Measurements from ENCODE around the gene DIAPH3.
"Not testable (repeated sequence)": the region's sequence is repeated elsewhere in the genome, so short reads cannot be mapped to it uniquely, and the experiment has no call there.

DIAPH3 gene, protein sequence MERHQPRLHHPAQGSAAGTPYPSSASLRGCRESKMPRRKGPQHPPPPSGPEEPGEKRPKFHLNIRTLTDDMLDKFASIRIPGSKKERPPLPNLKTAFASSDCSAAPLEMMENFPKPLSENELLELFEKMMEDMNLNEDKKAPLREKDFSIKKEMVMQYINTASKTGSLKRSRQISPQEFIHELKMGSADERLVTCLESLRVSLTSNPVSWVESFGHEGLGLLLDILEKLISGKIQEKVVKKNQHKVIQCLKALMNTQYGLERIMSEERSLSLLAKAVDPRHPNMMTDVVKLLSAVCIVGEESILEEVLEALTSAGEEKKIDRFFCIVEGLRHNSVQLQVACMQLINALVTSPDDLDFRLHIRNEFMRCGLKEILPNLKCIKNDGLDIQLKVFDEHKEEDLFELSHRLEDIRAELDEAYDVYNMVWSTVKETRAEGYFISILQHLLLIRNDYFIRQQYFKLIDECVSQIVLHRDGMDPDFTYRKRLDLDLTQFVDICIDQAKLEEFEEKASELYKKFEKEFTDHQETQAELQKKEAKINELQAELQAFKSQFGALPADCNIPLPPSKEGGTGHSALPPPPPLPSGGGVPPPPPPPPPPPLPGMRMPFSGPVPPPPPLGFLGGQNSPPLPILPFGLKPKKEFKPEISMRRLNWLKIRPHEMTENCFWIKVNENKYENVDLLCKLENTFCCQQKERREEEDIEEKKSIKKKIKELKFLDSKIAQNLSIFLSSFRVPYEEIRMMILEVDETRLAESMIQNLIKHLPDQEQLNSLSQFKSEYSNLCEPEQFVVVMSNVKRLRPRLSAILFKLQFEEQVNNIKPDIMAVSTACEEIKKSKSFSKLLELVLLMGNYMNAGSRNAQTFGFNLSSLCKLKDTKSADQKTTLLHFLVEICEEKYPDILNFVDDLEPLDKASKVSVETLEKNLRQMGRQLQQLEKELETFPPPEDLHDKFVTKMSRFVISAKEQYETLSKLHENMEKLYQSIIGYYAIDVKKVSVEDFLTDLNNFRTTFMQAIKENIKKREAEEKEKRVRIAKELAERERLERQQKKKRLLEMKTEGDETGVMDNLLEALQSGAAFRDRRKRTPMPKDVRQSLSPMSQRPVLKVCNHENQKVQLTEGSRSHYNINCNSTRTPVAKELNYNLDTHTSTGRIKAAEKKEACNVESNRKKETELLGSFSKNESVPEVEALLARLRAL

DNA sequence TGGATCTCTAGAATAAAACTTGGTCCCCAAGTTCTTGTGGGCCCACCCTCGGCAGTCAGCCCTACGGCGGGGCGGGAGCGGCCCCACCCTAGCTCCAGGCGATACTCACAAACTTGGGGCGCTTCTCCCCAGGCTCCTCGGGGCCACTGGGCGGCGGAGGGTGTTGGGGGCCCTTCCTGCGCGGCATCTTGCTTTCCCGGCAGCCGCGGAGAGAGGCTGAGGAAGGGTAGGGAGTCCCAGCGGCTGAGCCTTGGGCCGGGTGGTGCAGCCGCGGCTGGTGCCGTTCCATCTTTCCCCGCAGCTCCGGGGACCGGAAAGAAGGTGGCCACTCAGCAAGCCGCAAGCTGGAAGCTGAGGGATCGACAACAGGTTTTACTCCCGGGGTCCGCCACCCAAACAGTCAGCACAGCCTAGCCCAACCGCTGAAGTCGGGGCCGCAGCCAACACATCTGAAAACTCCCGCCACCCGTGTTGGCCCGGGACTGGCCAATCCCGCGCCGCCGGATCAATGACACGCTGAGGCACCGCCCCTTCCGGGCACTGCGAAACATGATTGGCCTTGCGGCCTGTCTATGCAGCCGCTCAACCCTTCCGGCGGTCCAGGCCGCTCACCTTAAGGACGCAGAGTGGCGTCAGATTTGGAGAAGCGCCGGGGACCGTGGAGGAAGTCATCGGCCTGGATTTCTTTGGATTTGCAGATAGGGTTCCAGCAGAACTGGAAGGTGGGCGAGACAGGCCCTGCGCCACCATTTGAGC, at the start of gene DIAPH3:
TSS of gene DIAPH3 (minus strand) at position 451 of the 756 bp plus-strand sequence. CDS start at position 289, 162 bp downstream.
- DNase-seq (ENCODE audit: low spot score), result peak; percentile 98

DNA sequence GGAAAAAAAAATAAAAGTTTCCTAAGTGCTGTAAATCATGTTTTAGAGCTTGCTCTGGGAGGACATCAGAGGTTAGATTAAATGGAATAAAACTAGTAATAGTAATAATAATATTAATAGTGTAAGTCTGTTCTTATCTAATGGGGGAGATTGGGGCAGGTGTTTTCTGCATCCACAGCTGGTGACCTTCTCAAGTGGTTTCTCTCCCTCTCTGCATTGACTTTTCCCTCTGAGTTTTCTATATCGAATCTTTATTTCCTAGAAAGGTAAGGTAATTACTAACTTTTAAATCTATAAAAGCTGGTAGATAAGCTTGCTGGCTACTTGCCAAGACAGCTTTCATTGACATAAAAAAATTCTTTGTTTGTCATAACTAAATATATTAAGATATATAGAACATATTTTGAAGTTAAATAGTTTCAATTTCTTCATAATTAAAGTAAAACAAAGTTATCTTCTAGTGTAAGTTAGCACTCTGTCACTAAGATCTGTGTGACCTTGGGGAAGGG, 49.6 kb upstream of the DIAPH3 start:
- no peak for DNase-seq (ENCODE audit: low spot score)

GRCh38 chr13:60211548-60211947, 47.8 kb upstream of the DIAPH3 start:
- DNase-seq (ENCODE audit: low spot score), result no peak

GRCh38 chr13:60210510-60211330, 47.0 kb upstream of the DIAPH3 start:
- no peak for DNase-seq (ENCODE audit: low spot score)

DNA sequence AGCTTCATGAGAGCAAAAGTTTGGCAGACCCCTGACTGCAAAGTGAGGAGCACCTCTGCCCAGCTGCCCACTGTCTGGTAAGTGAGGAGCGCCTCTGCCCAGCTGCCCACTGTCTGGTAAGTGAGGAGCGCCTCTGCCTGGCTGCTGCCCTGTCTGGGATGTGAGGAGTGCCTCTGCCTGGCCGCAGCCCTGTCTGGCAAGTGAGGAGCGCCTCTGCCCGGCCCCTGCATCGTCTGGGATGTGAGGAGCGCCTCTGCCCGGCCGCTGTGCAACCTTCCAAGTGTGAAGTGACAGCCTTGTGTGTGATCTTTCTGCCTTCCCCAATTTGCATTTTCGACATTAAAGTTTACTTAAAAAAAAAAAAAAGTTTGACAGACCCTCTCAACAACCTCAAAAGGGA, 41.8 kb upstream of the DIAPH3 start:
- not testable (repeated sequence) for DNase-seq (ENCODE audit: low spot score)

DNA sequence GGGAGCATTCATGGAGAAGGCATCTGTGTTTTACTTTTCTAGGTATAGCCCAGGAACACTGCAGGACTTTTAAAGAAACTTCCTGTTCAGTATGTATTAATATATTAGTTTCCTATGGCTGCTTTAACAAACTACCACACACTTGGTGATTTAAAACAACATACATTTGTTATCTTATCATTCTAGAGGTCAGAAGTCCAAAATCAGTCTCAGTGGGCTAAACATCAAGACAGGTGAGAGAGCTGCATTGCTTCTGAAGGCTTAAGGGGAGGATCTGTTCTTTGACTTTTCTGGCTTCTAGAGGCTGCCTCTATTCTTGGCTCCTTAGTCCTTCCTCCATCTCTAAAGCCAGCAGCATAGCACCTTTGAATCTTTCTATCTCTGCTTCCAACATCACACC, 37.6 kb upstream of the DIAPH3 start:
- no peak for DNase-seq (ENCODE audit: low spot score)

DNA sequence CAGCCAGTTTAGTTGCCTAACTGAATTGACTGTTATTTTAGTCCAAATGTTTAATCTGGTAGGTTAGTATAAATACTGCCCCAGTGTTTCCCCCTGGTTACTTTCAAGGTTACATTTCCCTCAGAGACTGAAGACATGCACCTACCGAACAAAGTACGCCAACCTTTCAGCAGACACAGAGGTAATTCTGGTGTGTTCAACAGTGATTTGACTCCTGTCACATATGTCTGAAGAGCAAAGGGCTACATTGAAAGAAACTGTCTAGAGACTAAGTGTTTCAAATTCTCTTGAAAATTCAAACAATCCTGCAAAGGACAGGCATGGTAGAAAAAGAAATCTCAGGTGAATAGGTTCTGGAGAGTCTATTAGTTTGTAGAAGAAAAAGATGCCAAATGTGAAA, 32.2 kb upstream of the DIAPH3 start:
- not testable (repeated sequence) for DNase-seq (ENCODE audit: low spot score)

DNA sequence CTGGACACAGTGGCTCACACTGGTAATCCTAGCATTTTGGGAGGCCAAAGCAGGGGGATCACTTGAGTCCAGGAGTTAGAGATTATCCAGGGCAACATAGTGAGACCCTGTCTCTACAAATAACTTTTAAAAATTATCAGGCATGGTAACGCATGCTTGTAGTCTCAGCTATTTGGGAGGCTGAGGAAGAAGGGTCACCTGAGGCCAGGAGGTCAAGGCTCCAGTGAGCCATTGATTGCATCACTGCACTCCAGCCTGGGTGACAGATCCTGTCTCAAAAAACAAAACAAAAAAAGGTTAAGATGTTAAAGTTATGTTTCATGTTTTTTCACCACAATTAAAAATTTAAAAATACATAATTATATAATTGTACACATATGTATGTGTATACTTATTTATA, 19.2 kb upstream of the DIAPH3 start:
- no peak for DNase-seq (ENCODE audit: low spot score)

- no peak for DNase-seq (ENCODE audit: low spot score)
These were observed 14.6 kb upstream of the DIAPH3 start for GRCh38 chr13:60178327-60178726.

- no peak for DNase-seq (ENCODE audit: low spot score)
These were observed 11.8 kb upstream of the DIAPH3 start for GRCh38 chr13:60175571-60175970.

- no peak for DNase-seq (ENCODE audit: low spot score)
These were observed 10.4 kb upstream of the DIAPH3 start for GRCh38 chr13:60174113-60174512.

- DNase-seq (ENCODE audit: low spot score), result no peak
These were observed 8.4 kb upstream of the DIAPH3 start for GRCh38 chr13:60172111-60172510.

GRCh38 chr13:60170414-60170813, 6.7 kb upstream of the DIAPH3 start:
- no peak for DNase-seq (ENCODE audit: low spot score)

- no peak for DNase-seq (ENCODE audit: low spot score)
These were observed 5.7 kb upstream of the DIAPH3 start for GRCh38 chr13:60169239-60170031.

DNA sequence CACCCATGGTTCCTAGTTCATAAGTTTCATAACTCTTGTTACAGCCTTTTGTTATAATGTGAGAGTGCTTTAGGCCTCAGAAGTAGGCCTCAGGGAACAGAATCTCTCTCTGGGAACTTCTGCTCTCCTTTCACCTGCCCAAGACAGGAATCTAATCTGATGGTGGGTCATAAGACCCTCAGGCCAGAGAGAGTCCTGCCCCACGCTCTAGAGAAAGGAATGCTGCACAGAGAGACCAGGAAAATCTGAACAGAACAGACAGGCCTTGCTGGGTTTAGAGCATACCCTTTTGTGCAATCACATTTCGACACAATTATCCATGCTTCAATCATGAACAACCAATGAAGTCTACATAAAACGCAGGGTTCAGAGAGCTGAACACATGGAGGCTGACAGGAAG, 3.4 kb upstream of the DIAPH3 start:
- no peak for DNase-seq (ENCODE audit: low spot score)

- no peak for DNase-seq (ENCODE audit: low spot score)
These were observed 1.8 kb upstream of the DIAPH3 start for GRCh38 chr13:60165391-60166099.

- peak; percentile 9 for DNase-seq (ENCODE audit: low spot score)
These were observed 634 bp upstream of the DIAPH3 start for GRCh38 chr13:60164234-60164889.

DNA sequence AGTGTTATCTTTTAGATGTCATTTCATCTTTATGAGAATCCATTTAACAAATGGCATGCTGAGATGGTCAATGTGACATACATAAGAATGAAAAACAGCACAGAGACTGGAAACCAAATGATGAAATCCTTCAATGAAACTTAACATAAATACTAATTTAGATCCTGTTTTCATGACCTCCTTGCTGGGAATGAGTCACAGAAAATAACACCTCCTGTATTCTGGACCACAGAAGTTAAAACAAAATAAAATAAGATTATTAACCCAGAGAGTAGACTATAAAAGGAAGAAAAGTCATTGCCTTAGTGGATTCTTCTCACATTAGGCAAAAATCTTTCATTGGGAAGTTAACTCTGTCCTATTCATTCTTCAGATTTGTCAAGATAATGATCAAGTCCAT, 1.6 kb downstream of the DIAPH3 start:
- DNase-seq (ENCODE audit: low spot score), result peak; percentile 7
